Hippocampal formation (tissue), 2 donors: ENCODE data around the gene NAV1.
A peak's percentile ranks its signal among the peaks of the same experiment; 100 is the strongest.
"Not testable (repeated sequence)": the region's sequence is repeated elsewhere in the genome, so short reads cannot be mapped to it uniquely, and the experiment has no call there.

ENCODE experiments used
- DNase-seq, 2 donors: peaks; one replicate each; lab custom pipeline; 2025; lab: John Stamatoyannopoulos, UW

Gene NAV1

DNA sequence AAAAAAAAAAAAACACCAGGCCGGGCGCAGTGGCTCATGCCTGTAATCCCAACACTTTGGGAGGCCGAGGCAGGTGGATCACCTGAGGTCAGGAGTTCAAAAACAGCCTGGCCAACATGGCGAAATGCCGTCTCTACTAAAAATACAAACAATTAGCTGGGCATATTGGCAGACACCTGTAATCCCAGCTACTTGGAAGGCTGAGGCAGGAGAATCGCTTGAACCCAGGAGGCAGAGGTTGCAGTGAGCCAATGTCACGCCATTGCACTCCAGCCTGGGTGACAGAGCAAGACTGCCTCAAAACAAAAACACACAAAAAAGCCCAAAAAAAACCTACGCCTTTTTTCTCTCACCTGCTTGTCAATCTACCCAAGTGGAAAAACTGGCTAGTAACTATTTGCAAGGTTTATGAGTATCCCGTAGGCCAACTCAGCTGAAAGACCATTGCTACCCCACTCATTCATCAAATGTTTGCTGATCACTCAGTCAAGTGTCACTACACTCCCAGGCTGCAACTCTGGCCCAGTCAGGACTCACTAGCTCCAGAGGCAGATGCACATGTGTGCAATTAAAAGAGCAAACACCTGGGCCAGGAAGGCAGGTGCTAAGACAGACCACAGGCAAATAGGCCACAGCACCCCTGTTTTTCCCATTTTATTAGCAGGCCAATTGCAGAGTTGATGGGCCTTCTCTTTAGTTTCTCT is 34.0 kb upstream of the NAV1 start:
- no peak for DNase-seq

- DNase-seq = no peak
Observed at GRCh38 chr1:201505503-201505890, 33.4 kb upstream of the NAV1 start.

GRCh38 chr1:201506092-201506491 is 32.8 kb upstream of the NAV1 start:
- DNase-seq = no peak

DNA sequence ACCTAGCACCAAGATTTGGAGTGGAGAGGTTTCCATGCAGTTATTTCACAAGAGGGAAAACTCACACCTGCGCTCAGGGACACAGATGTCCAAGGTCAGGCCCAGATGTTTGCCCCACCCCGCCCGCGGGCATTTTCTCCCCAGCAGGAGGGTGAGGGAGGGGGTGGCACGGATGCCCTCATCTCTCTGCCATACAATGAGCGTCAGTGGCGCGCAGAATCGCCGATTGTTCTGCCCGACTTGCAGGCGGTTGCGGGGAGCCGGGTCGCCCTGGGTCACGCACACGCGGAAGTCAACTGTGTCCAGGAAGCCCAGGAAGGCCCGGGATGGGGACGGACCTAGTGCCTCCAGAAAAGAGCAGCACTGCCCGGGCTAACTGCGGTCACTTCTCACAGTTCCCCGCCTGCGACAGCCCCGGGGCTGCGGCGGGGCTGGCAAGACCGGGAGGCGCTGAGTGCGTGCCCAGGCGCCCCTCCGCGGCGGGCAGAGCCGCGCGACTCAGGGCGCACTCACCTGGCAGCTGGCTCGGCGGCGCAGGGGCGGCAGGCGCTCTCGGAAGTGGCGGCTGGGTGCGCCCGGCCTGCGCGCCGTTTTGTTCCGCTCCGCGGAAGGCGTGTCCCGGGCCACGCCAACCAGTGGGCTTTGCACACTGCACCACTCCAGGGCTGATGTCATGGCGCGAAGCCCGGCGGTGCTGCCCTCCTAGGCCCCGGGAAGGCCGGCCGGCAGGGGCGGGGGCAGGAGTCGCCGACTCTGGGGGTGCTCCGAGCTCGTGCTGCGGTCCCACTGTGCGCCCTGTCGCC is 32.2 kb upstream of the NAV1 start, which contains the start of gene CSRP1:
TSS of gene CSRP1 (minus strand) at position 567 of the 803 bp plus-strand sequence. CDS start 10,820 bp downstream, outside the sequence.
- DNase-seq = peak; percentile 75 to 87

DNA sequence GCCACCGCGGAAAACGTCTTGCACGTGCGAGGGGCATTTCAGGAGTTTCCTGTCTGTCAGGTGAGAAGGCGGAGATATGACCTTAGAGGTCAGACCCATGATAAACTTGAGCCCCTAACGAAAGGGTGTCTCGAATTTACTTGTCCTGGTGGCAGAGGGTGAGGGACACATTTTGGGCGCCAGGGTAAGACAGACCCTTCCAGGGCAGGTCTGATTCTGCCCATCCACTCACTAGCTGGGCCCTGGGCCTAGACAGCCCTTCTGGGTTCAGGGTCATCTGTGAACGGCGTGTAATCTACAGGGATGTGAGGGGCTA is 31.6 kb upstream of the NAV1 start:
- DNase-seq = no peak

- DNase-seq = no peak
Observed at GRCh38 chr1:201508809-201509208, 30.1 kb upstream of the NAV1 start.

DNA sequence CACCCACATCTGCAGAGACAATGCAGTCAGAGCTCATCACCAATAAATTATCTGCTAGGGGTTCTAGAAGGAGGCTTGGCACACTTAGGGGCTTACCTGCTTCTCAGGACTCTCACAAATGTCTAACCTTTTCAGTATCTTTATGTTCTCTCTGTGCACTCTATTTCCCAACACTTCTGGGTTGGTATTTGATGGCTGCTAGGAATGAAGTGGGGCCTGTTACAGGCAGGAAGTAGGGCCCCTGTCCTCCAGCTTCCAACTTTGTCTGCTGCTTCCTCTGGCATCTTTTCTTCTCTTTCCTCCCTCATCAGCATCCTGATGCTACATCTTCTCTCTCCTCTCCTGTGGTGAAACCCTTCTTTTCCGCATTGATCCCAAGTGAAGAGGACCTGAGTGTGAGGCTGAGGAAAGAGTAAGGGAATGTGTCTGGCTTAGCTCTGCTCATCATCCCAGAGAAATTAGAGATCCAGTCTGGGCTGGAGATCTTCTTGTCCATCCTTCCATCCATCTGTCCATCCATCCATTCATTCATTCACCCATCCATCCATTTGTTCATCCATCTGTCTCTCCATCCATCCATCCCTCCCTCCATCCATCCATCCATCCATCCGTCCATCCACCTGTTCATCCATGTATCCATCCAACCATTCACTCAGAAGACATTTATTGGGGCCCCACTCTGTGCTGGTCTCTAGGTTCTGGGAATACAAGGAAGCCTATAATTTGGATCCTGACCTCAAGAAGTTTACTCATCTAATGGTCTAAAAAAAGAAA is 29.1 kb upstream of the NAV1 start:
- DNase-seq = no peak

GRCh38 chr1:201510734-201511133 is 28.2 kb upstream of the NAV1 start:
- DNase-seq = no peak

GRCh38 chr1:201511396-201511940 is 27.5 kb upstream of the NAV1 start:
- DNase-seq = no peak

DNA sequence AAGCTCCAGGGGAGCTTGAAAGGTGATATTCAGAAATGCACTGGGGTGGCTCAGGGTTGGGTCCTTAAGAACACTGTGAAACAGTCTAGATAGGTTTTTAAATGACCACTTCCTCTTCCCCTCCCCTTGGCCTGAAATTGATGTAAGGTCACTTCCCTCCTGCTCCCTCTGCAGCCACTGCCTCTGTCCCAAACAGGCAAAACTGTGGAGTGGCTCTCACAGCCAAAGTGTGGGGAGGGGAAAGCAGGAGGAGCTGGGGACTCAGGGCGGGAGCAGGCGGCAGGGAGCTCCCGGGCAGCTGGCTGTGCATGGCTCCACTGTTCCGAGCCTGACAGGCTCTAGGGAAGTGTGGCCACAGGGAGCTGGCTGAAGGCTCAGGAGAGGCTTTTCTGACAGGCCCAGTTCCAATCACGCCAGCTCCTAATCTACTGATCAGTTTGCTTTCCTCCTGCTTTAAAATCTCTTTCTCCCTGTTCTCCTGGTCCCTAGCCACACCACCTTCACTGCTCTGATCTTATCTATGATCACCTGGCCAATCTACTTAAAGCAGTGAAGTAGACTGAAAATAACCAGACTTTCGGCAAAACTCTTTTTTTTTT is 26.9 kb upstream of the NAV1 start:
- peak; percentile 73 to 76 for DNase-seq

DNA sequence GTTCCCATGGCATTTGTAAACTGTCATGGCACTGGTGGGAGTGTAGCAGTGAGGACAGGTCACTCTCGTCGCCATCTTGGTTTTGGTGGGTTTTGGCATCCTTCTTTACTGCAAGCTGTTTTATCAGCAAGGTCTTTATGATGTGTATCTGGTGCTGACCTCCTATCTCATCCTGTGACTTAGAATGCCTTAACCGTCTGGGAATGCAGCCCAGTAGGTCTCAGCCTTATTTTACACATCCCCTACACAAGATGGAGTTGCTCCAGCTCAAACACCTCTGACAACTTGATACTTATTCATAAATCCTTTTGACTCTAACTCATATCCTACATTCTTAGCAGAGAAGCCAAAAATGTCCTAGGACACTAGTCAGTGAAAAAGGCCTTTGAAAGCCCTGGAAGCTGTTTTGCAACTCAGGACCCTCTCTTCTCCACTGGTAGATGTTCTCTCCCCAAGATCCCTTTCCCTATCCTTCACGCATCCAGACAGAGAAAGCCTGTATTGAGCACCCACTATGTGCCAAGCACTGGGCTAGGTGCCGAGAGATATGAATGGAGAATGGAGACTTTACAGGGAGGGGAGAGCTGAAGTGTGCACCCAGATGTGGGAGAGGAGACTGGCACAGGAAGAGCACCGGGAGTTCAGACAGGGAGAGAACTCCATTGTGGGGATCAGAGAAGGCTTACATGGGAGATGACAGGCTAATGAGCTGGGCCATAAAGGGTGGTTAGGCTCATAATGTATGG is 25.3 kb upstream of the NAV1 start:
- DNase-seq = no peak

DNA sequence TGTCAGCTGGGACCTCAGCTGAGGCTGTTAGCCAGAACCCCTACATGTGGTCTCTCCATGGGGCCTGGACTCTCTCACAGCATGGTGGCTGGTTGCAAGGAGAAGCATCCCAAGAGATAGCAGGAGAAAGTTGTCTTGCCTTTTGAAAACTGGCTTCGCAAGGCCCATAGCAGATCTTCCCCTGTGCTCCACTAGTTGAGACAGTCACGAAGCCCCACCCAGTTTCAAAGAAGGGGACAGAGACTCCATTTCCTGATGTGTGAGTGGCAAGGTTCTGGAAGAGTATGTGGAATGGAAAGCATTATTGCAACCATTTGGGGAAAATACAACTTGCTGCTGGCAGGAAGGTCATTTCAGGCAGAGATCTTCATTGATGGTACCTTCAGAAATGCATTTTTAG is 24.5 kb upstream of the NAV1 start:
- DNase-seq = no peak

DNA sequence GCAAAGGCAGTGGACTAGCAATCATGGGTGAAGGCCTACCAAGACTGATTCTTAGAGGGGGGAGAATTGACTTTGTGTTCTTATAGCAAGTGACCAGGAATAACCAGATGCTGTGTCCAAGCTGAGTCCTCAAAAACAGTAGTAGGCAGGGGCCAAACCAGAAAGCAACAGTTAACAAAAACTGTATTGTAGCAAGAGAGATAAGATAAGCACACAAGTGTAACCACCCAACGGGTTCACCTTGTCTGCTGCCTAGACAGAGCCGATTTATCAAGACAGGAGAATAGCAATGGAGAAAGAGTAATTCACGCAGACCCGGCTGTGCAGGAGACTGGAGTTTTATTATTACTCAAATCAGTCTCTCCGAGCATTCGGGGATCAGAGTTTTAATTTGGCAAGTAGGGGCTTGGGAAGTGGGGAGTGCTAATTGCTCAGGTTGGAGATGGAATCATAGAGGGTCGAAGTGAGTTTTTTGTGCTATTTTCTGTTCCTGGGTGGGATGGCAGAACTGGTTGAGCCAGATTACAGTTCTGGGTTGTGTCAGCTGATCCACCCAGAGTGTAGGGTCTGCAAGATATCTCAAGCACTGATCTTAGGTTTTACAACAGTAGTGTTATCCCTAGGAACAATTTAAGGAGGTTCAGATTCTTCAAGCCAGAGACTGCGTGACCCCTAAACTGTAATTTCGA is 23.7 kb upstream of the NAV1 start:
- DNase-seq = no peak

DNA sequence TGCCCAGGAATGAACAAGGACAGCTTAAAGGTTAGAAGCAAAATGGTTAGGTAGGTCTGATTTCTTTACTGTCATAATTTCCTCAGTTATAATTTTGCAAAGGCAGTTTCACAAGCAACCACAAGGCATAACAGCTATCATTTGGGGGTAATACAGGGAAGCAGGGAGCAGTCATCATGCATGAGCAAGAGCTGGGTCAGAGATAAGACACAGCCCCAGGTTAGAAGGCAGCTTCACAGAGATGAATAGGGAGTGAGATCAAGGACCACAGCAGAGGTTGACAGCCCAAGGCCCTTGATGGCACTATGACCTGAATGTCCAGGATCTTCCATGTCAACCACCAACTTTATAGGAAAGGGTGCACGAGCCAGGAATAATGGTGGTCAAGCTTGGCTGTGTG is 23.0 kb upstream of the NAV1 start:
- no peak for DNase-seq

- DNase-seq = no peak
Observed at GRCh38 chr1:201516511-201517127, 22.3 kb upstream of the NAV1 start.

GRCh38 chr1:201517631-201518030 is 21.3 kb upstream of the NAV1 start:
- no peak for DNase-seq

DNA sequence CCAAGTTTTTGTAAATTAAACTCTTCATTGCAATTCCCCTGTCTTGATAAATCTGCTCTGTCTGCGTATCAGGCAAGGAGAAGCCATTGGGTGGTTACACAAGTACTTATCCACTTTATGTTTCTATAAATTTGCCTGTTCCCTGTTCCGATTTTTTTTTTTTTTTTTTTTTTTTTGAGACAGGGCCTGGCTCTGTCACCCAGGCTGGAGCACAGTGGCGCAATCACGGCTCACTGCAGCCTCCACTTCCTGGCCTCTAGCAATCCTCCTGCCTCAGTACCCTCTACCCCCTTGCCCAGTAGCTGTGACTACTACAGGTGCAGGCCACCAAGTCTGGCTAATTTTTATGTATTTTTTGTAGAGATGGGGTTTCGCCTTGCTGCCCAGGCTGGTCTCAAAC is 20.9 kb upstream of the NAV1 start:
- no peak for DNase-seq

GRCh38 chr1:201520046-201520575 is 18.8 kb upstream of the NAV1 start:
- DNase-seq = not testable (repeated sequence)

DNA sequence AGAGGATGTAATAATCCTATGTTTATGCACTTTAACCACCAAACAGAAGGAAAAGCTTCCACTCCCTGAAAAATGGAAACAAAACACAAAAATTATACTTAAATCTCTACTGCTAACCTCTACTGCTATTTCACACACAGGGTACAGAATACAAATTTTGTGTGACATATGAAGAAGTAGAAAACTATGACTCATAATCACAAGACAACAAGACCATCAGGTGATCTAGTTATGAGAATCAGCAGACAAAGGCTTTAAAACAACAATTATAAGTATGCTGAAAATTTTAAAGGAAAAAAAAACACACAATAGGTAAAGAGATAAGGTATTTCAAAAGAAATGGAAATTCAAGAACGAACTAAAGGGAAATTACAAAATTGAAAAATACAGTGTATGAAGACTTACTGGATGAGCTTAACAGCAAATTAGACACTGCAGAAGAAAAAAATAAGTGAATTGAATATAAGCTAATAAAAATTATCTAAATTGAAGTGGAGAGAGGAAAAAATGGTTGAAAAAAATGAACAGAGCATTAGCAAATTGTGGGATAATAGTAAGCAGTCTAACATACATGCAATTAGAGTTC is 13.6 kb upstream of the NAV1 start:
- no peak for DNase-seq

GRCh38 chr1:201527879-201528278 is 11.0 kb upstream of the NAV1 start:
- DNase-seq = no peak
